Neural crest cell (in vitro differentiated cells): ENCODE measurements around the gene AGBL4. TPM values are rescaled to one million over a fixed set of nuclear protein-coding genes. Genes with fewer than 3 reads are reported as not detected.

Experiments used
- DNase-seq: peaks from one replicate; pipeline ENCODE4 v3.0.0; 2021; ENCODE audit warnings: low read depth, mixed read lengths, low spot score
- H3K27ac Mint-ChIP-seq: one replicate; pipeline ENCODE4 v1.8.0; 2021; ENCODE audit warnings: mild to moderate bottlenecking, mixed read lengths; ENCODE audit not compliant: unreplicated experiment
- H3K27me3 Mint-ChIP-seq: 2 replicates; pipeline ENCODE4 v1.8.0; 2021; ENCODE audit warnings: low read depth, mild to moderate bottlenecking, mixed read lengths
- H3K36me3 Mint-ChIP-seq: 2 replicates; pipeline ENCODE4 v1.8.0; 2021; ENCODE audit warnings: low read depth, mild to moderate bottlenecking, mixed read lengths
- H3K4me1 Mint-ChIP-seq: 2 replicates; pipeline ENCODE4 v1.8.0; 2021; ENCODE audit warnings: mixed read lengths
- H3K4me3 Mint-ChIP-seq: one replicate; pipeline ENCODE4 v1.8.0; 2021; ENCODE audit warnings: mild to moderate bottlenecking, mixed read lengths
- H3K9me3 Mint-ChIP-seq: 2 replicates; pipeline ENCODE4 v1.8.0; 2021; ENCODE audit warnings: mixed read lengths
- total RNA-seq: library from RNA; stranded (reverse); gene quantifications from 2 replicates; pipeline ENCODE4 v1.2.1, GENCODE V29; 2021
- TF ChIP-seq, protein P1 (sequence below): fragments of 200-600 bp; sonication (generic); conservative IDR thresholded peaks from 2 replicates; pipeline ENCODE4 v1.5.0; 2021; ENCODE audit warnings: antibody characterized with exemption, mild to moderate bottlenecking

AGBL4 gene
- total RNA-seq, 1 donor from 2014 or later, result 0.09 TPM

DNA sequence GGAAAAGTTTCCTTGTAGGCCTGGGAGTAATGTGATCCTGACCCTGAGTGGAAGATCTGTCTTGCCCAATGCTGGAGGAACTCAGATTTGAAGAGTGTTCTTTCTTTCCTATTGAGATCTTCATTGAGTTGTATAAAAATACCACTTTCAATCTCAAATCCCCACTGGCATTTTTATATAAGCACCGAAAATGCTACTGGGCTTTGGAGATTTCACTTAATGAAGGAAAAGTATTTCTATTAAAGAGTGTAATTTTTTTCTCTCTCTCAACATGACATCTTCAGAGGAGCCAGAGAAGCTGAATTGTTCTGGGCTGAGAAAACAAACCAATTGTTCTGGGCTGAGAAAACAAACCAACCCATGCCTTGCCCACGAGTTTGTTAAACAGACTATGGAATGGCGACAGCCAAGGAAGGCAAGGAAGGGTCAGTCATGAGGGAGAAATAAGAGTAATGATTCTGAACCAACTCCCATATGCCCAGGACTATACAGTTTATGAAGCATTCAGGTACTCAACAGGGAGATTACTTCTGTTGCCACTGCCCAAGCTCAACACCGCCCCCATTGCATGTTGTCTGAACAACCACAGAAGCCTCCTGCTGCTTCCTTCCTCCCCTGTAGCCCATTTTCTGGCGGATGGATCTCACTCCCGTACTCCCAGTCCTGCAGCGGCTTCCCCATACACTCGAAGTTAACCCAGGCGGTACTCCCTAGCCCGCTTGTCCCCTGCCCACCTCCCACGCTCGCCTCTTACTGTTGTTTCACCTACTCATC is 1350.2 kb downstream of the AGBL4 start:
- TF ChIP-seq, protein P1, sequence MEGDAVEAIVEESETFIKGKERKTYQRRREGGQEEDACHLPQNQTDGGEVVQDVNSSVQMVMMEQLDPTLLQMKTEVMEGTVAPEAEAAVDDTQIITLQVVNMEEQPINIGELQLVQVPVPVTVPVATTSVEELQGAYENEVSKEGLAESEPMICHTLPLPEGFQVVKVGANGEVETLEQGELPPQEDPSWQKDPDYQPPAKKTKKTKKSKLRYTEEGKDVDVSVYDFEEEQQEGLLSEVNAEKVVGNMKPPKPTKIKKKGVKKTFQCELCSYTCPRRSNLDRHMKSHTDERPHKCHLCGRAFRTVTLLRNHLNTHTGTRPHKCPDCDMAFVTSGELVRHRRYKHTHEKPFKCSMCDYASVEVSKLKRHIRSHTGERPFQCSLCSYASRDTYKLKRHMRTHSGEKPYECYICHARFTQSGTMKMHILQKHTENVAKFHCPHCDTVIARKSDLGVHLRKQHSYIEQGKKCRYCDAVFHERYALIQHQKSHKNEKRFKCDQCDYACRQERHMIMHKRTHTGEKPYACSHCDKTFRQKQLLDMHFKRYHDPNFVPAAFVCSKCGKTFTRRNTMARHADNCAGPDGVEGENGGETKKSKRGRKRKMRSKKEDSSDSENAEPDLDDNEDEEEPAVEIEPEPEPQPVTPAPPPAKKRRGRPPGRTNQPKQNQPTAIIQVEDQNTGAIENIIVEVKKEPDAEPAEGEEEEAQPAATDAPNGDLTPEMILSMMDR, result peak; percentile 36
- Mint-ChIP-seq H3K4me3 (no peak overlapping the region), H3K27ac (no peak overlapping the region), H3K36me3 (no peaks in the 10 kb centered on the region), H3K9me3 (no peaks in the 10 kb centered on the region), H3K4me1 (peaks cover 4% of the 10 kb centered on the region), H3K27me3 (peaks cover 20% of the 10 kb centered on the region)
- no peak for DNase-seq

DNA sequence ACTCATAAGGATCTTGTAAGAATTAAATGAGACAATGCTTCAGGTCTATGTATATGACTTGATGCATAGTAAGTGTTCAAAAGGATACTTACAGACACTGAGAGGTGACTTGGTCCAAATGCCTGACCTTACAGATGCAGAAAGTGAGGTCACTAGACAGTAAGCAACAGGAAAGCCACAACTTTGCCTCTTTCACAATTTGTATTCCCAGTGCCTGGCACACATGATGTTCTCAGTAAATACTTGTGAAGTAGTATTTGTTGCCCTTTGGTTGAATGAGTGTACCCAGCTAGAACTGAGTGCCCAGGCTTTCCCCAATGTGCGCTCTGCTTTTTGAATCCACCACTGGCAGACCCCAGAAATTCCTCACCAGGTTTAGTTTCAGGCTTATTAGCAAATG is 1352.2 kb downstream of the AGBL4 start:
- DNase-seq, result no peak
- H3K27me3 Mint-ChIP-seq, result peaks cover 25% of the 10 kb centered on the region
- H3K9me3 Mint-ChIP-seq, result no peaks in the 10 kb centered on the region
- TF ChIP-seq, protein P1, result no peak
- H3K4me1 Mint-ChIP-seq, result no peaks in the 10 kb centered on the region
- no peaks in the 10 kb centered on the region for H3K36me3 Mint-ChIP-seq
- no peak overlapping the region for H3K4me3 Mint-ChIP-seq
- no peak overlapping the region for H3K27ac Mint-ChIP-seq

DNA sequence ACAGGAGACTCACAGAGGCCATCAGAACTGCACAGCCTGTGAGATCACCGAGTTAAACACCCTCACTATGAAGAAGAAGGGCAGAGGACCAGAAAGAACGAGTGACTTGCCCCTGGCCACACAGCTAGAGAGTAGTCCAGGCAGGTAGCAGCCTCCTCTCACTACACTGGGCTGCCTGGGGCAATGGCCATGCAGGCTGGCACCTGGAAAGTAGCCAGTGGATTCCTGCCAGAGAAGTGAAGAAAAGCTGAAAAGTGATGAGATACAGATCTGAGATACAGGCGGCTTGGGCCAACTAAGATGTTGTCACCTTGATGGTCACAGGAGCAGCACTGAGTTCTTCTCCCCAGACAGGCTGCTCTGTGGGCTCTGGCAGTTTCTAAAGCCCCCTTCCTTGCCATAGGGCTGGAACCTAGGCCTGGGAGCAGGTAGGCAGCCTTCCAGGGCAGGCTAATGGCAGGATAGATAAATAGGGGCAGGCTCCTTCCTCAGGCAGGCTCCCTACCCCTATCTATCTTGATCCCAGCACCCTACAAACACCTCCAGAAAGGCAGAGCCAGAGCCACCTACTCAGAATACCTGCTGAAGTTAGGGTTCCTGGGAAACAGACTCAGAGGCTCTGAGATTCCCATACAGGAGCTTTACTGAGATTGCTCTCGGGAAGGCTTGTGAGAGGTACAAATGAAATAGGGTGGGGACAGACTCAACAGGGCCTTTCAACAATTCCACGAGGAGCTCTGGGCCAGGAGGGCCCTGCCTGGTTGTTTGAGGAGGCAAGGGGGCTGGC is 1353.3 kb downstream of the AGBL4 start:
- H3K4me3 Mint-ChIP-seq, result no peak overlapping the region
- no peak for DNase-seq
- no peak overlapping the region for H3K27ac Mint-ChIP-seq
- no peaks in the 10 kb centered on the region for H3K4me1 Mint-ChIP-seq
- peaks cover 26% of the 10 kb centered on the region for H3K27me3 Mint-ChIP-seq
- TF ChIP-seq, protein P1, result no peak
- no peaks in the 10 kb centered on the region for H3K36me3 Mint-ChIP-seq
- H3K9me3 Mint-ChIP-seq, result no peaks in the 10 kb centered on the region

DNA sequence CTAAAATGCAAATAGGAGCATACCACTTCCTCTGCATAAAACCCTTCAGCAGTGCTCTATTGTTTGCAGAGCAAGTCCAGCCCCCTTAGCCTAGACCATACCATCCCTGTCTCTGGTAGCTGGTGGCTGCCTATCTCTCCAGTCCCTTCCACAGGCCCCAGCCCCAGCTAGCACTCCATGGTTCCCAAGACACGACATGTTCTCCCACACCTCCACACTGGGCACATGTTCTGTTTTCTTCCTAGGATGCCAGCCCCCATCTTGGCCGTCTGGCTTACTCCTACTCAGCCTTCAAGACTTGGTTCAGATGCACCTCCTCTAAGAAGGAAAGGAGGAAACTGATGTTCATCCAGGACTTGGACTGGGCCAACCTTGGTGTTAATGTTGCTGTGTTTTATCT is 1355.4 kb downstream of the AGBL4 start:
- Mint-ChIP-seq H3K4me1 (no peaks in the 10 kb centered on the region), H3K36me3 (no peaks in the 10 kb centered on the region), H3K9me3 (peaks cover 2% of the 10 kb centered on the region), H3K4me3 (no peak overlapping the region), H3K27me3 (peaks cover 21% of the 10 kb centered on the region), H3K27ac (no peak overlapping the region)
- TF ChIP-seq, protein P1, result no peak
- DNase-seq, result no peak

DNA sequence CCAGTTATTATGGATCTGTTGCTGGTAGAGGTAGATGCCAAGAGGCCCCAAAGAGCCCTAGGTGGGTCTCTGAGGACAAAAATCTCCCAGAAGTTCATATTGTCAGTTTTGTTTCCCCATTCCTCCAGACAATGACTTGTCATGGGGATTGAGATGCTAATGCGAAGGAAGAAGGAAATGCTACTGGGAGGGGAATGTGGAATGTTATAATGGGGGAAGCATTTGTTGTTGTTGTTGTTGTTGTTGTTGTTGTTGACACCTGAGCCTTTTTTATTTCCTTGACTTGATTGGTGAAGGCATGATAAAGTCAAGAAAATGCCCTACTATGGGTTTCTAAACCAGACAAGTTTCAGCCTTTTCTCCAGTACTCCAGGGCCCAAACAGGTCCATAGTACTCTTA is 1356.0 kb downstream of the AGBL4 start:
- Mint-ChIP-seq H3K27ac (no peak overlapping the region), H3K27me3 (peaks cover 24% of the 10 kb centered on the region), H3K4me3 (no peak overlapping the region), H3K9me3 (peaks cover 2% of the 10 kb centered on the region), H3K36me3 (no peaks in the 10 kb centered on the region), H3K4me1 (no peaks in the 10 kb centered on the region)
- TF ChIP-seq, protein P1, result no peak
- DNase-seq, result no peak
